Kidney (tissue), 14 donors: ENCODE measurements around the gene HIF3A. TPM values are rescaled to one million over a fixed set of nuclear protein-coding genes. Genes with fewer than 3 reads are reported as not detected.
"Not testable (repeated sequence)": the region's sequence is repeated elsewhere in the genome, so short reads cannot be mapped to it uniquely, and the experiment has no call there.

Experiments
- DNase-seq, 5 donors: peaks; one replicate each; pipeline ENCODE4 v3.0.0-alpha.2; 2013 to 2020
- FAIRE-seq: peaks from 2 replicates; lab custom pipeline; 2012; peaks lifted over from hg19 to GRCh38; lab: Jason Lieb, UNC
- H3K27ac ChIP-seq, 2 donors: one replicate each; pipeline ENCODE4 v1.7.0; 2013; ENCODE audit warnings: low read depth in 2 of 2, low read length in 2 of 2, inconsistent platforms in 1 of 2
- H3K27me3 ChIP-seq: one replicate; pipeline ENCODE4 v1.7.1; 2013; ENCODE audit warnings: low read length, inconsistent platforms; ENCODE audit not compliant: control insufficient read depth, insufficient read depth
- H3K36me3 ChIP-seq, 3 donors: one replicate each; pipeline versions ENCODE4 v1.7.0 to v1.7.1; 2013; ENCODE audit warnings: low read length in 3 of 3, control low read depth in 1 of 3, inconsistent platforms in 1 of 3; ENCODE audit not compliant: insufficient read depth in 3 of 3, control insufficient read depth in 2 of 3
- H3K4me1 ChIP-seq, 3 donors: one replicate each; pipeline versions ENCODE4 v1.7.0 to v1.7.1; 2013; ENCODE audit warnings: low read length in 3 of 3, inconsistent platforms in 1 of 3, low read depth in 1 of 3; ENCODE audit not compliant: control insufficient read depth in 2 of 3, insufficient read depth in 2 of 3
- H3K4me3 ChIP-seq, 3 donors: one replicate each; pipeline versions ENCODE4 v1.7.0 to v1.8.1; 2013; ENCODE audit warnings: low read length in 3 of 3, control low read depth in 1 of 3, inconsistent platforms in 1 of 3
- H3K9ac ChIP-seq, 3 donors: one replicate each; pipeline versions ENCODE4 v1.7.0 to v1.7.1; 2013; ENCODE audit warnings: low read length in 3 of 3, control low read depth in 1 of 3, inconsistent platforms in 1 of 3
- H3K9me3 ChIP-seq, 3 donors: one replicate each; pipeline versions ENCODE4 v1.7.0 to v1.7.1; 2013; ENCODE audit warnings: low read length in 3 of 3, control low read depth in 1 of 3, inconsistent platforms in 1 of 3; ENCODE audit not compliant: control insufficient read depth in 2 of 3, insufficient read depth in 1 of 3
- CTCF ChIP-seq: IDR thresholded peaks from 3 replicates; pipeline ENCODE4 v1.5.1; 2012; ENCODE audit warnings: mild to moderate bottlenecking, moderate library complexity, borderline replicate concordance; ENCODE audit not compliant: insufficient read depth; ENCODE audit errors: extremely low read depth
- intact Hi-C: fragments of 100-400 bp; cut with DNase I; formaldehyde crosslinking; loops from one replicate; pipeline ENCODE4 v1.11.1; 2022
- polyA plus RNA-seq: library from polyadenylated mRNA; stranded (reverse); fragments of 350-450 nt; fragmentation: Illumina TruSeq; extraction: RNeasy Lipid Tissue Mini Kit (QIAGEN cat#74804); gene quantifications from one replicate; pipeline ENCODE4 v1.2.3, GENCODE V29; 2014; ENCODE audit warnings: low read depth, low replicate concordance; ENCODE audit not compliant: insufficient read depth
- total RNA-seq: library from RNA; stranded (reverse); fragmentation: NEBNext Ultra II Directional; extraction: Animal tissue kit (Norgen Biotek cat#: 25700); gene quantifications from one replicate; pipeline ENCODE4 v1.2.1, GENCODE V29; 2021
- donor health status: control.
- donor health status: control.
- donor health status: control.
- donor health status: control.
- donor health status: control.
- donor health status: DM: yes; HTN: yes; CAD: no.
- donor health status: Normal renal cell carcinoma (clear cell type).

Gene HIF3A
- total and polyA plus RNA-seq, 2 donors from 2014 or later: 3.3 to 40.4 TPM

- H3K4me3 ChIP-seq: no peak overlapping the region
- H3K36me3 ChIP-seq: peaks cover 0 to 2% (median 0%) of the 10 kb centered on the region in 3 donors
- H3K9ac ChIP-seq: no peak overlapping the region
- no peaks in the 10 kb centered on the region for H3K4me1 ChIP-seq
- DNase-seq: no peak
- no peak overlapping the region for H3K27ac ChIP-seq
- intact Hi-C loops: no loop called here
- no peak for TF ChIP-seq CTCF
- no peak for FAIRE-seq
- H3K9me3 ChIP-seq: no peaks in the 10 kb centered on the region
- H3K27me3 ChIP-seq: no peaks in the 10 kb centered on the region
Measured at GRCh38 chr19:46319613-46320012, 22.8 kb downstream of the HIF3A start.

- peaks cover 0 to 4% (median 0%) of the 10 kb centered on the region in 3 donors for H3K36me3 ChIP-seq
- H3K9ac ChIP-seq: no peak overlapping the region
- no peak for TF ChIP-seq CTCF
- no peaks in the 10 kb centered on the region for H3K9me3 ChIP-seq
- H3K27ac ChIP-seq: no peak overlapping the region
- DNase-seq (no peak), FAIRE-seq (no peak)
- no peaks in the 10 kb centered on the region for H3K27me3 ChIP-seq
- H3K4me1 ChIP-seq: no peaks in the 10 kb centered on the region
- no peak overlapping the region for H3K4me3 ChIP-seq
- intact Hi-C loops: no loop called here
Measured at GRCh38 chr19:46320559-46320958, 23.7 kb downstream of the HIF3A start.

- Histone ChIP-seq H3K9ac (no peak overlapping the region), H3K36me3 (peaks cover 0 to 10% (median 0%) of the 10 kb centered on the region in 3 donors), H3K4me1 (no peaks in the 10 kb centered on the region), H3K9me3 (peaks cover 0 to 6% (median 0%) of the 10 kb centered on the region in 3 donors), H3K27me3 (no peaks in the 10 kb centered on the region), H3K4me3 (no peak overlapping the region), H3K27ac (no peak overlapping the region)
- intact Hi-C loops: no loop called here
- FAIRE-seq (no peak), DNase-seq (no peak)
- no peak for TF ChIP-seq CTCF
Measured at GRCh38 chr19:46321653-46322052, 24.8 kb downstream of the HIF3A start.

GRCh38 chr19:46323227-46323626, 26.4 kb downstream of the HIF3A start:
- DNase-seq, intact Hi-C loops, H3K4me1 ChIP-seq, H3K9ac ChIP-seq, H3K27me3 ChIP-seq, FAIRE-seq, H3K4me3 ChIP-seq, H3K27ac ChIP-seq: not testable (repeated sequence)
- H3K36me3 ChIP-seq: peaks cover 0 to 10% (median 0%) of the 10 kb centered on the region in 3 donors
- peaks cover 0 to 18% (median 0%) of the 10 kb centered on the region in 3 donors for H3K9me3 ChIP-seq
